G401 (cell line): ENCODE measurements around the gene RTN3. TPM values are rescaled to one million over a fixed set of nuclear protein-coding genes. Genes with fewer than 3 reads are reported as not detected.
"Not testable (repeated sequence)": the region's sequence is repeated elsewhere in the genome, so short reads cannot be mapped to it uniquely, and the experiment has no call there.

ENCODE experiments used
- DNase-seq: peaks from one replicate; pipeline ENCODE4 v3.0.0-alpha.2; 2015; ENCODE audit warnings: low spot score
- in situ Hi-C: cut with HindIII; loops from 2 replicates; pipeline ENCODE4 v1.10.0; 2016; ENCODE audit warnings: low sequenced_read_pairs, mixed read lengths
- total RNA-seq: library from RNA; depleted of rRNA; stranded (reverse); fragments of >200 nt; shearing (Covaris generic); gene quantifications from 2 replicates; pipeline ENCODE4 v1.2.3, GENCODE V29; 2014

RTN3 gene
- total RNA-seq, 1 experiment from 2014 or later, result 80.5 TPM

GRCh38 chr11:63764679-63765647 lies 83.7 kb downstream of the RTN3 start:
- DNase-seq, result no peak
- in situ Hi-C loops, result no loop called here

DNA sequence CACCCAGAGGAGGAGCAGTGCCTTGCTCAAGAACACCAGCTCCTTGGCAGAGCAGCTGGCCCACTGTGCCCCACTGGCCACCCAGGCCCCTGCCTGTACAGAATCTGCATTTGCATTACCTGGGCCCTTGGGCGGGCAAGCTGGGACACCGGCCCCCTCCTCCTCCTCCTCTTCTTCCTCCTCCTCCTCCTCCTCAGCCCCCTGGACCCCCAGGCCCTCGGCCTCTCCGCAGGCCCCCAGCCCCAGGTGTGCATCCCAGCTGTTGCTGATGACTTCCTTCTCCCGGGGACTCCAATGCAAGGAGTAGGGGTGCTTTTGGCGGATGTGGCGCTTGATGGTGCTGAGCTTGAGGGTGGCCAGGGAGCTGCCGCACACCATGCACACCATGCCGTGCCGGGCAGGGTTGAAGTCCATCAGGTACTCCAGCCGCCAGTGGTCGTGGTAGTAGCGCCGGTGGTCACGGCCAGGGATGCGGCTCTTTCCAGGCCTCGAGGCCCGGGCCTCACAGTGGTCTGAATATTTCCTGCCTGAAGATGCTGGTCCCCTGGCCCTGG lies 84.5 kb downstream of the RTN3 start:
- DNase-seq, result no peak
- in situ Hi-C loops, result no loop called here

GRCh38 chr11:63766531-63767235 lies 85.4 kb downstream of the RTN3 start:
- in situ Hi-C loops, result no loop called here
- DNase-seq, result no peak

- DNase-seq, result no peak
- in situ Hi-C loops, result no loop called here
Measured at GRCh38 chr11:63767267-63767564, 85.9 kb downstream of the RTN3 start.

DNA sequence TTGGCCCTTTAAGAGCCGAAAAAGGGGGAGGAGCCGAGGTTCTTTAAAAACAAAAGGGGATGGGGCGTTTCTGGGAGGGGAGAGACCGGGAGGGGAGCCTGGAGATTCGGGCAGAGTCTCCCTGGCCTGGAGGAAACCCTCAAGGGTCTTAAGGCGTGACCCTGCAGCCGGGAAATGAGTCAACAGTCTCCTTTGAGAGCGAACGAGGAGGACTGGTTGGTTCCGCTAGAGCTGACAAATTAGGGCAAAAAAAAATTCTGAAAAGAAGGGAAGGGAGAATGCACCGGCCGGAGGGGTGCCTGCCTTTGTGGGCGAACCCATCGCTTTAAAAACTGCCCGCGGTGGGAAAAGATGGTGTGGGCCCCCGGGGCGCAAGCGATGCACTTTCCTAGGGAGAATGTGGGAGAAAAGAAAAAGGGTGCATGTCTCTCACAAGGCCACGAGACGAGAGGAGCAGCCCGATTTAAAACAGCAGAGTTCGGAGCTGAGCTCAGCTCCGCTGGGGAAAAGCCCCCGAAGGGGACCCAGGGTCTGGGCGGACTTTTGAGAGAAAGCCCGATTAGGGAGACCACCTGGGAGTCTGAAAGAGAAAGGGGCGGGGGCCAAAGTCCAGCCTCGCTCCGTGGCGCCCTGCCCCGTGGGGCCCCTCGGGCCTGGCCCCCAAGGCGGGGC lies 86.4 kb downstream of the RTN3 start:
- peak; percentile 92 for DNase-seq

GRCh38 chr11:63768237-63769041 lies 87.1 kb downstream of the RTN3 start, which contains the start of gene ZFTA:
TSS of gene ZFTA (minus strand) at chr11:63768775. CDS start at chr11:63768622, 153 bp downstream.
- in situ Hi-C loops, result no loop called here
- peak; percentile 67 for DNase-seq

More for the DNA sequence above, 86.4 kb downstream of the RTN3 start:
- in situ Hi-C loops, result no loop called here

DNA sequence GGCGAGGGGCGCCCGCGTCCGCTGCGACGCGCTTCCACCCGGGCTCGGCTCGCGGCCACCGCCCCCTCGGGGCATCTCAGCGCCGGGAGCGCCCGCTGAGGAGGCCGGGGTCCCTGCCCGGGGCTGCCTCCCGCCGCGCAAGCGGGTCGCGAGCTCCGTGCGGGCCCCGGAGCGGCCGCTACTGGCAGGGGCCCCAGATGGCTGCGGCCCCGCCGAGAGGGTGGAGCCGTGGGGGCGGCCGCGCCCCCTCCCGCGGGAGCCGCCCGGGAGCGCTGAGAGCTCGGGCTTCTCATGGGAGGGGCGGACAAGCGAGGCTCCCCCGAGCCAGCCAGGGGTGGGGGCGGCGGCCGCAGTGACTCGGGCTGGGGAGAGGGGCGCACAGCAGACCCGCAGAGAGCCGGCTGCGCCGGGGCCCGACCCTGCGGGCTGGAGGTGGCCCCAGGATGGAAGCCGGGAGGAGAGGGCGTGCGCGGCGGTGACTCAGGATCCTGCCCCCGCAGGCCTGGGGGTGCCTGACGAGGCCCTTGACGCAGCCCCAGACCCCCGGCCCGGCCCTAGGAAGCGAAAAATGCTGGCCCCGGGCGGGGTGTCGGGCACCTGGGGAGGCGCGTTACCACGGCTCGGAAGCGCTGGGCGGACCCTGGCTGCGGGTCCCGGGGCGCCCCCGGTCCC lies 87.9 kb downstream of the RTN3 start:
- in situ Hi-C loops, result no loop called here
- DNase-seq, result no peak

GRCh38 chr11:63769714-63770455 lies 88.6 kb downstream of the RTN3 start:
- in situ Hi-C loops, result no loop called here
- peak; percentile 56 for DNase-seq

GRCh38 chr11:63770763-63771162 lies 89.5 kb downstream of the RTN3 start:
- no peak for DNase-seq
- in situ Hi-C loops, result no loop called here

DNA sequence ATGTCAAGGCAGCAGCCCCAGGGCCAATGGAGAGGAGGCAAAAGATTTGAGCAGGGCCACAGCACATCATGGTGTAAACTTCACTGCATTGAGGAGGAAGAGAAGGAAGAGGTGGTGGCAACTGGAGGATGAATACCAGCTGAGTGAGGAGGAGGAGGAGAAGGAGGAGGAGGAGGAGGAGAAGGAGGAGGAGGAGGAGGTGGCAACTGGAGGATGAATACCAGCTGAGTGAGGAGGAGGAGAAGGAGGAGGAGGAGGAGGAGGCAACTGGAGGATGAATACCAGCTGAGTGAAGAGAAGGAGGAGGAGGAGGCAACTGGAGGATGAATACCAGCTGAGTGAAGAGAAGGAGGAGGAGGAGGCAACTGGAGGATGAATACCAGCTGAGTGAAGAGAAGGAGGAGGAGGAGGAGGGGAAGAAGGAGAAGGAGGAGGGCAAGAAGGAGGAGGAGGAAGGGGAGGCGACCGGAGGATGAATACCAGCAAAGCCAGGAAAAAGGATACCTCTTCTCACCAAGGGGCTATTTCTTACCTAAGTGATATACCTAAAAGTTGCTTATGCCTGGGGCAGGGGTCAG lies 90.5 kb downstream of the RTN3 start:
- in situ Hi-C loops, DNase-seq: not testable (repeated sequence)

DNA sequence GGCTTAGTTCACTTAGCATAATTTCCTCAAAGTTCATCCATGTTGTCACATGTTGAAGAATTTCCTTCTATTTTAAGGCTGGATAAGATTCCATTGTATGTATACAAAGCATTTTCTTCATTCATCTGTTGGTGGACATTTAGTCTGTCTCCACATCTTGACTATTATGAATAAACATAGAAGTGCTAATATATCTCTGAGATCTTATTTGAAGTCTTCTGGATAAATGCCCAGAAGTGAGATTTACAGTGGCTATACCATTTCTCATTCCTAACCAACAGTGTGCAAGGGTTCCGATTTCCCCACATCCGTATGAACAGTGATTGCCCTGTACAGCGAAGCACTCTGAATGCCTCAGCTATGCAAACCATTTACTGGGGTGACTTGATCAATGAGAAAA lies 93.9 kb downstream of the RTN3 start:
- no peak for DNase-seq
- in situ Hi-C loops, result no loop called here

GRCh38 chr11:63779039-63779438 lies 97.7 kb downstream of the RTN3 start:
- in situ Hi-C loops, result no loop called here
- no peak for DNase-seq

GRCh38 chr11:63782749-63783148 lies 101.4 kb downstream of the RTN3 start:
- DNase-seq, result no peak
- in situ Hi-C loops, result no loop called here

DNA sequence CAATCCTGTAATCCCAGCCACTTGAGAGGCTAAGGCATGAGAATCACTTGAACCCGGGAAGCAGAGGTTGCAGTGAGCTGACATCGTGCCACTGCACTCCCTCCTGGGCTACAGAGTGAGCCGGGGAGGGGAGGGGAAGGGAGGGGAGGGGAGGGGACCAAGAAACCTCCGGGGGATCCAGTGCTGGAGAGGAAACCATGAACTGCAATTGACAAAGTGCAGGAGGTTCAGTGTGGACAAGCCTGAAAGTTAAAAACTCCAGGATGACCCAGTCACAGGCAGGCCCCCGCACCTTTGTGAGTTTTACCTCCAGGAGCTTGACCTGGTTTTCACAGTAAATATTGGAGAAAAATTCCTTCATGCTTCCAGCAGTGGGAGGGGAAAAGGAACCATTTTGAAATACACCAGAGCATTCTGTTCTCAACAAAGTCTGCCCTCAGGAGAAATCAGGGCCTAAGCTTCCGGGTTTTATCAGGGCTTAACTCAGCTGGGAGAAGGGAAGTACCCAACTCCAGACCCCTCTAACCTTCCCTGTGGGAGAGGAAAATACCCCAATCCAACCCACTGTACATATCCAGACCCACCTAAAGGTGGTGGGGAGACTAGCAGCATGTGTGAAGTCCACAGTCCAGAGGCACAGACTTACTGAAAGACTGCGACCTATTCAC lies 102.8 kb downstream of the RTN3 start:
- DNase-seq, result no peak
- in situ Hi-C loops, result no loop called here

- in situ Hi-C loops, result no loop called here
- DNase-seq, result no peak
Measured at GRCh38 chr11:63785823-63786222, 104.5 kb downstream of the RTN3 start.

DNA sequence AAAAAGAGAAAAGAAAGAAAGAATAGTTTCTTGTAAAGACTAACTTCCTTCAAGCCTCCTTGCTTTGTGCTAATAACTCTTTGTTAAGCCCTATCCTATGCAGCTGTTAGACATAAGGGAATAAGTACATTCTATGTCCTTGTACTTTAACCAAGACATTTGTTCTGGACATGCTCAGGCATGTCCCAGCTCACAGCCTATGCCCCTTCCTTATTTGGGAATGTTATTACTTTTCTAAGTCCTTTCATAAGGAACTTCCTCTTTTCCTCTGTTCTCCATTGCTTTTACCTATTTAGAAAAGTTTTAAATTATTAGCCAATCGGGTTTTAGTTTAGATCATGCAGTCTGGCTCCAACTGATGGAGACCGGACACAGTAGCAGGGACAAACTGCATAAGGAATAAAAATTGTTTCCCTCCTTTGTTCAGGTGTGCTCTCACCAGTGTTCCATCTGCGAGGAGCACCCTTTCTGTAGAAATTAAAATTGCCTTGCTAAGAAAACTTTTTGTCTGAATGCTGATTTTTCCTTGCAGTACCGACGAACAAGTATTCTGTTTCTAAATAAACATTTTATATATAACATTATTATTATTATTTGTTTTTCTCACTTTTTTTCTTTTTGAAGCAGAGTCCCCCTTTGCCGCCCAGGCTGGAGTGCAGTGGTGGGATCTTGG lies 110.3 kb downstream of the RTN3 start:
- DNase-seq, result no peak
- in situ Hi-C loops, result no loop called here
